GM21723 (cell line): ENCODE data around the gene SLC46A1.
"Not testable (repeated sequence)": the region's sequence is repeated elsewhere in the genome, so short reads cannot be mapped to it uniquely, and the experiment has no call there.

Source experiments
- ATAC-seq: cut with Tn5 transposase; IDR thresholded peaks from one replicate; pipeline ENCODE4 v1.9.1; 2021; ENCODE audit warnings: mild to moderate bottlenecking, moderate library complexity; ENCODE audit not compliant: unreplicated experiment

SLC46A1 gene

DNA sequence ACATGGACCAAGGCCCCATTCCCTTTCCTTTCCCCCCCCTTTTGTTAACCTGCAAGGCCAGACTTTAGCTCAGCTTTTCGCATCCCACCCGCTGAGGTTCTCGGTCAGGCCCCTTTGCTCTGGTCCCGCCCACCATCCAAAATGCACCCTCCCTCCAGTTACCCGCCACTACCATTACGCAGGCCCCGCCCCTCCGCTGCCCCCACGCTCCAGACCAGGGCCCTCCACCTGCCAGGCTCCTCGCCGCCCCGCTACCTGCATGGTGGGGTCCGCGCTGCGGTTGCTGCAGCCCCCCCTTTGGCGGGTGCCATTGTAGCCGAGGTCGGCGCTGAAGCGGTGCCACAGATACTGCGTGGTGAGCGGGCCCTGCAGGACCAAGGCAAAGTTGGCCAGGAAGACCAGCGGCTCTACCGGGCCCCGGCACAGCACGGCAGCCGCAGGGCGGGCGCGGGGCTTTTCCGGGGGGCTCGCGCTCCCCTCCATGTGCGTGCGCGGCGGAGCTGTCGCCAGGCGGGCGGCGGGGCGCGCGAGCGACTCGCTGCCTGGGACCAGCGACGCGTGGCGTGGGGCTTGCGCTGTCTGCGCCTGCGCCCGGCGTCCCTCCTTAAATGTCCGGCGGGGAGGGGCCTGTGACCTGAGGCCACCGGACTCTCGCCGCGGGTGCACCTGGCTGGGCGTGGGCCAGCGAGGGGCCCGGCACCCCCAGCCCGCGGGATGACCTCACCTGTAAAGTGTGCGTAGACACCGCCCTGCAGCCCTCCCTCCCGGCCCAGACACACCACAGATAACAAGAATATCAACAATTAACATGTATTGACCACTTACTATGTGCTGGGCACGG, at the start of gene SLC46A1:
SLC46A1 (minus strand) TSS at position 581 of the 841 bp plus-strand sequence; CDS start at position 483, 98 bp downstream.
- ATAC-seq, result peak; percentile 66

DNA sequence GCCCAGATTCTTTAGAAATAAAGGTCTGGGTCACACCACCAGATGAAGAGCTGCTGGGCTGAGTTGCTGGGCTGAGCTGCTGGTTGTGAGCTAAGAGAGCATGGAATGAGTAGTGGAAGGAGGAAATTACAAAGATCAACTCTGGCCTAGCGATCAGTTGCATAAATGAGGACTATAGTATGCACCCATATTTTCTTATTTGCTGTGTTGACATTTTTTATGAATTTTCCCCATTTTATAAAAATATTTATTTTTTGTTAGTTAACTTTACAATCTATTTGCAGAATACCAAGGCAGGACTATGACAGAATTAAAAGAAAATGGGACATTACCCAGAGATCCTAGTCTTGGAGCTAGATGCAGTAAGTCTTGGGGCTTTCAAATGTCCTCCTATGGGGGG, 43.8 kb upstream of the SLC46A1 start:
- no peak for ATAC-seq

DNA sequence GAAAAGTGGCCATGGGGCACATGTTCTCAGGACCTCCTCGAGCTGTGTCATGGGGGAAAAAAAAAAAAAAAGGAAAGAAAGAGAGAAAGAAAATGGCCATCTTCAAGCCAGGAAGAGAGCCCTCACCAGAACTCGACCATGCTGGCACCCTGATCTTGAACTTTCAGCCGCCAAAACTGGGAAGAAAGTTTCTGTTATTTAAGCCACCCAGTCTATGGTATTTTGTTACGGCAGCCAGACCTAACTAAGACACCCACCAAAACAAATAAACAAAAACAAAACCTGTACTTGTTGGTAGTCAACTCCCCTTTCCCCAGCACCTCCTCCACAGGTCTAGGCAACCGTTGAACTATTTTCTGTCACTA, 41.4 kb upstream of the SLC46A1 start:
- ATAC-seq, result no peak

DNA sequence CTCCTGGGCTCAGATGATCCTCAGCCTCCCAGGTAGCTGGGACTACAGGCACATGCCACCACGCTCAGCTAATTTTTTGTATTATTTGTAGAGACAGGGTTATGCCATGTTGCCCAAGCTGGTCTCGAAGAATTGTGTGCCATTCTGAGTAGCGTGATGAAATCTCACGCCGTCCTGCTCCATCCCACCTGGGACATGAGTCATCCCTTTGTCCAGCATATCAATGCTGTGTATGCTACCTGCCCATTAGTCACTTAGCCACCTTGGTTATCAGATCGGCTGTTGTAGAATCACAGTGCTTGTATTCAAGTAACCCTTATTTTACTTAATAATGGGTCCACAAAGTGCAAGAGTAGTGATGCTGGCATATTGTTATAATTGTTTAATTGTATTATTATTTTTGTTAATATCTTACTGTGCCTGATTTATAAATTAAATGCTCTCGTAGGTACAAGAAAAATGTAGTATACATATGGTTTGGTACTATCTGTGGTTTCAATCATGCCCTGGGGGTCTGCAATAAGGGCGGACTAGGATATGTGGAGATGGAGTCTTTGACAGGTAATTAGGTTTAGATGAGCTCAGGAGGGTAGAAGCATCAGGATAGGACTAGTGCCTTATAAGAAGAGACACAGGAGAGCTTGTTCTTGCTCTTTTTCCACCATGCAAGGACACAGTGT, 40.8 kb upstream of the SLC46A1 start:
- no peak for ATAC-seq

DNA sequence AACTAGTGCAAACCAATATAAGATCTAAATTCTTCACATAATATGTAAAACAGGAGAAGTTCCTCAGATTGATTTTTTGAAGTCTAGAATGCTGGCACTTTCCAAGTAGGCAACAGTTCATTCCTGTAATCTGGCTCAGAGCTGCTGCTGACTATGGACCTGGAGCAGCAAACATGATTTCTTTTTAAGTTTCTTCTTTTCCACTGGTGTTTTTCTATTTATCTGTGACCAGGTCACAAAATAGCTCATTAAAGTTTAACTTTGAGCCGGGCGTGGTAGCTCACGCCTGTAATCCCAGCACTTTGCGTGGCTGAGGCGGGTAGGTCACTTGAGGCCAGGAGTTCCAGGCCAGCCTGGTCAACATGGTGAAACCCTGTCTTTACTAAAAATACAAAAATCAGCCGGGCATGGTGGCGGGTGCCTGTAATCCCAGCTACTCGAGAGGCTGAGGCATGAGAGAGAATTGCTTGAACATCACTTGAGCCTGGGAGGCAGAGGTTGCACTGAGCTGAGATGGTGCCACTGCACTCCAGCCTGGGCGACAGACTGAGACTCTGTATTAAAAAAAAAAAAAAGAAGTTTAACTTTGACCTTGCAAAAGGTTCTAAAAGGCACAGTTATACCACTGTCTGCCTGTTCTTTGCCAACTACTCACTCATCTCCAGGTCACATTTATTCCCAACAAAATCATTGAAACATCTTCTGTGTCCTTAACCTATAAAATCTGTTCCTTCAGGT, 38.1 kb upstream of the SLC46A1 start:
- ATAC-seq, result no peak

DNA sequence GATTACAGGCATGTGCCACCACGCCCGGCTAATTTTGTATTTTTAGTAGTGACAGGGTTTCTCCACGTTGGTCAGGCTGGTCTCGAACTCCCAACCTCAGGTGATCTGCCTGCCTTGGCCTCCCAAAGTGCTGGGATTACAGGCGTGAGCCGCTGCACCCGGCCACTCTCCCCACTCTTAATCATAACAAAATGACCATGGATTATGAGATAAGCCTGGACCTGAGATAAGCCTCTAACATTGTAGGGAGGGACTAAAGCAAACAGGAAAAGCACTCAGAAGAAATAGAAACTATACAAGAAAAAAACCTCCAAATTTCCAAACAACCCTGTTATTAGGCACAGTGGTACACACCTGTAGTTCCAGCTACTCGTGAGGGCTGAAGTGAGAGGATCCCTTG, 28.3 kb upstream of the SLC46A1 start:
- not testable (repeated sequence) for ATAC-seq

DNA sequence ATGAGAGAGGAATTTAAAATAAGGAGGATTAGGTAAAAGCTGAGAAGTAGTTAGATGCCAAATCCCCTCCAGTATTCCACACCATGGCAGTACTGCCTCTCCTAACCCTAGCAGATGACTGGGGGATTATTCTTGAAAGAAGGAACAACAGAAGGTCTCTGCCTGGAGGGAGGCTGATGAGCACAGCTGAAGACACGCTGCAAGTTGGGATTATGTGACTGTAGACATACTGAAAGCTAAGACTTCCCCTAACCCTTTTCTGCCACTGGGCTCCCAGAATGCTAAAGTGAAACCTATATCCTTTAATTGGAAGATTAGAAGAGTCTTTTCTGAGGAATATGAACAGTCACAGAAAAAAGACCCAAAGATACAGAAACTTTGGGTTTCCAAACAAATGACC, 27.7 kb upstream of the SLC46A1 start:
- ATAC-seq, result no peak

DNA sequence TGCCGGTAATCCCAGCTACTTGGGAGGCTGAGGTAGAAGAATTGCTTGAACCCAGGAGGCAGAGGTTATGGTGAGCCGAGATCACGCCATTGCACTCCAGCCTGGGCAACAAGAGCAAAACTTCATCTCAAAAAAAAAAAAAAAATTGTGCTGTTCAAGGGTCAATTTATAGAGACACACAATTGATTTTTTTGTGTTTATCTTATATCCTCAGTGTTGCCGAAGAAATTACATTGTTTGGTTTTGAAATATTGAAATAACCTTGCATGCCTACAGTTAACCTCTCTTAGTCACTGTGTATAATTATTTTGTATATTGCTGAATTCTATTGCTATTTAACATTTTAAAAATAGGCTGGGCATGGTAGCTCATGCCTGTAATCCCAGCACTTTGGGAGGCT, 22.0 kb upstream of the SLC46A1 start:
- ATAC-seq, result not testable (repeated sequence)

DNA sequence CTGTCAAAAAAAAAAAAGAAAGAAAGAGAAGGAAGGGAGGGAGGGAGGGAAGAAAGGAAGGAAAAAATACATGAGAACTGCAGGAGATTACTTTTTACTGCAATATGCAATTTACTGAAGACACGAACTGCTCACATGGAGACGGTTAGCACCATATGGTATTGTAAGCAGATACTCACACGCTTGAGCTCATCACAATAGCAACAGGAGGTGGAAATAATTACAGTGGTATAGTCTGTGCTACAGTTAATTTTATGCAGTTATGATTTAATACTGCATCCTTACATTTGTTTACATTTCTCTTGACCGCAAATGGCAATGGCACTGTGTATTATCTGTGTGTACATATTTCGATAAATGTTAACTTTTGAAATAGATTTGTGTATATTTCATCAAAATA, 21.4 kb upstream of the SLC46A1 start:
- ATAC-seq, result no peak

DNA sequence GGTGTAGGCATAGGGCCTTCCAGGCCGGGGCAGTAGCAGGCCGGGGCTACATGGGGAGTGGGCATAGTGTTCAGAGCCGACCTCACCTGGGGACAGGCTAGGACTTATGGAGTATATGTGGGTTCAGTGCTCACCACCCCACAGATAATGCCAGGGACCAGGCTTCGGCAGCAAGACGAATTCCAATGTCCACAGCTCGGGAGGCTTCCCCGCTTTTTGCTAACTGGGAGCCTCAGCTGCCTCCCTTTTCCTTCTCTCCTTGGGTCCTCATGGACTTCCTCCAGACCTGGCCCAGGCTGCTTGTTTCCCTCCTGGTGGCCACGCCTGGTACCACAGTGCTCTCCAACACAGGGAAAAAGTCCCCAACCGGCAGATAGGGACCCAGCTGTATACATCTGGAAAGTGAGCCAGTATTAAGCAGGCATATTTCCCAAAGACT, 20.1 kb upstream of the SLC46A1 start:
- no peak for ATAC-seq

DNA sequence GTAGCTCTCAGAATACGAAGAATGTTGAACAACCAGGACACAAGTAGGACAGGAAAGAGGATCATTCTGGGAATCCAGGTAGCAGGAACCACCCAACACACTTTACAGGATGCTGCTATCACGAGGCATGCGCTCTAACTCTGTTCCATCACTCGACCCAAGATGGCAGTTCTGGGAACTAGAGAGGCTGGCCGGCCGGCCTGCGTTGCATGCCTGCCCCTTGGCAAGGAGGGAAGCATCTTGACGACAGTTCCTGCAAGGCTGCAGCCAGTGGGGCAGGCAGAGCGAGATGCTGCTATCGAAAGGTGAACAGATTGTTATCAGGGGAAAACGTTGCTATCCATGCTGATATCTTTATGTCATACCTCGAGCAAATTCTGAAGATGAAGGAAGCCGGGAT, 19.2 kb upstream of the SLC46A1 start:
- ATAC-seq, result no peak

DNA sequence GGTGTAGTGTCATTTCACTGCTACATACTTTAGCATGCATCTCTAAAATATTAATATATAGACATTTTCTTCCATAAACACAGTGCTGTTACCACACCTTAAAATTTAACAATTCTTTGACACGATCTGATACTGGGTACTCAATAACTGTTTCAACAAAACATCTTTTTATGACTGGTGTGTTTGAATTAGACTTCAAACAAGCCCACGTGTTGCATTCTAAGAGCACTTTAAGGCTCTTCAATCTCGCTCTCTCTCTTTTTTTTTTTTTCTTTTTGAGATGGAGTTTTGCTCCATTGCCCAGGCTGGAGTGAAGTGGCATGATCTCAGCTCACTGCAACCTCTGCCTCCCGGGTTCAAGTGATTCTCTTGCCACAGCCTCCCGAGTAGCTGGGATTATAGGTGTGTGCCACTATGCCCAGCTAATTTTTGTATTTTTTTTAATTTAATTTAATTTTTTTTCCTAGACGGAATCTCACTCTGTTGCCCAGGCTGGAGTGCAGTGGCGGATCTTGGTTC, 15.8 kb upstream of the SLC46A1 start:
- ATAC-seq, result no peak

DNA sequence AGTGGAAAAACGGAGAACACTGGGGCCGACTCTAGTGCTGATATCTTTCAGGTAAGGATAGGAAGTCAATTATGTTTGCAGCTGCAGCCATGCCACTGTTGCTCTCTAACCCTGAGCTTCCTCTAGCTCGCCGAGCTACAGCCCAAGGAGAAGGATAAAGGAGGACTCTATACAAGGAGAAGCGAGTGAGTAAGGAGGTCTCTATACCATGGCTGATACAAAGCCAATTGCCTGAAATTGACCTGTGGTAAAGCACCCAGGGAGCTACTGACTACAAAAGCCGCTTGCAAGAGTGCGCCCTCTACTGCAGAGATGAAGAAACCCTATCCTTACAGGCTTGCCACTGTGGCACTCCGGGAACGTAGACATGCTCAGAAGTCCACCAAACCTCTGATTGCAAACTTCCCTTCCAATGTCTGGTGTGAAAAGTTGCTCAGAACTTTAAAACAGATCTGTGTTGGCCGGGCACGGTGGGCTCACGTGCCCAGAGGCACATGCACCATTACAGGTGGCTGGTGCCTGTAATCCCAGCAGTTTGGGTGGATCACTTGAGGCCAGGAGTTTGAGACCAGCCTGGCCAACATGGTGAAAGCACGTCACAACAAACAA, 10.8 kb upstream of the SLC46A1 start:
- ATAC-seq, result peak; percentile 54

DNA sequence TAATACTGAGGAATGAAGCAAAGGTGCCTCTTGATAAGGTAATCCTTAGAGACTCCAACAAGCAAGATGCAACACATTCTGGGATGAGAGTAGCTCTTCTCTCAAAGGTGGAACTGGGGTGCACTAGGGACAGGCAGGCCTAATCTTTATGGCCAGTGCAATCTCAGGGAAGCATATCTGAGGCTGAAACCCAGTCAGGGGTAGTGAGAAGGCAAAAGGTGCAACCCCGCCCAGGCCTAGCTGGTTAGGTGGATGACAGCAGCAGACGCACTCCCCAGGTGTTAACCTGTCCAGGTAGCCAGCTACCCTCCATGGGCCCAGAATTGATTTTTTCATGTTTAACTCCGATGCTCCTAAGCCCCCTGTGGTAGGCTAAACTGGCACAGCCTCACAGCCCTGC, 9.9 kb upstream of the SLC46A1 start:
- no peak for ATAC-seq

DNA sequence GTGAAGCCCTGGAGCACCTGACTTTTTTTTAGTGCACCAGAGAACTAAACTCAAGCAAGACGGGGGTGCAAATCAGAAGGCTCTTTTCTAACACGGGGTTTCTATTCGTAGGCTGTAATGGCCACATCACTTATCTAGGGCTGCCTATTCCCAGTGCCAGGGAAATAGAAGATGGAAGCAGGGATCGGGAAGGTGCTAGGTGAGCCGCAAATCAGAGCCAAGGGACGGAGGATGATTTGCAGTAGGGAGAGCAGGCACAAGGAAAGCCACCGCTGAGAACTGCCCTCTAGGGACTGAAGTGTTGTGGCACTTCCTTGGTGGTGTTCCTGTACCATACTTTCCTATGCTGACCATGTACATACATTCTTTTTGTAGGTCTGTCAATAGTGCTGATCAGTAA, 7.8 kb upstream of the SLC46A1 start:
- ATAC-seq, result no peak

DNA sequence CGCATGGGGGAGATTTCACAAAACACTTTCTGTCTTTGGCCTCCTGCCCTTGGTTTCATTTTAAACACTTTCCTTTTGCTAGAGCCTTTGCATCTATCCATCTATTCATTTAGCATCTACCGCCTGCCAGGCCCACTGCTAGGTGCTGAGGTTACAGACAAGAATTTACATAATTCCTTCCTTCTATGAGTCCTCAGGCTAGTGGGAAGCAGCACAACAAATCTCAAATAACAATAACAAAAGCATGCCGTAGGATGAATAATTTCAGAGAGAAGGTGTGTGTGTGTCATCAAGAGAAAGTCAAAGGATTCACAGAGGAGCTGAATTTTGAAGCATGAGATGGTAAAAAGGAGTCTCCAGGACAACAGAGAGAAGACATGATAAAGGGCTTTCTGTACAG, 6.1 kb upstream of the SLC46A1 start:
- ATAC-seq, result no peak

DNA sequence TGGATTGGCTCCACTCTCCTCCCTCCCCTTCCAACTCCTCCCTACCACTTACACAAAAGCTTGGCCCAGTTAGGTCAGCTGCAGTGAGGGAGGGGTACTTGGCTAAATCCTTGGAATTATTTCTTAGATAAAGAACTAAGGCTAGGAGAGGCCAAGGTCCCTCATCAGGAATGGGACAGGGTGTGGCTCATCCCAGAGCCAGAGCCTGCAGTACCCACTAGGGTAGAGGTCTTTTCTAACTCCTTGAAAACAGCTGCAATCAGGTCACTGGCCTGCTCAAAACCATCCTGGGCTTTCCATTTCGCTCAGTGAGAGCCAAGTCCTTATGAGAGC, 1.9 kb upstream of the SLC46A1 start:
- no peak for ATAC-seq

DNA sequence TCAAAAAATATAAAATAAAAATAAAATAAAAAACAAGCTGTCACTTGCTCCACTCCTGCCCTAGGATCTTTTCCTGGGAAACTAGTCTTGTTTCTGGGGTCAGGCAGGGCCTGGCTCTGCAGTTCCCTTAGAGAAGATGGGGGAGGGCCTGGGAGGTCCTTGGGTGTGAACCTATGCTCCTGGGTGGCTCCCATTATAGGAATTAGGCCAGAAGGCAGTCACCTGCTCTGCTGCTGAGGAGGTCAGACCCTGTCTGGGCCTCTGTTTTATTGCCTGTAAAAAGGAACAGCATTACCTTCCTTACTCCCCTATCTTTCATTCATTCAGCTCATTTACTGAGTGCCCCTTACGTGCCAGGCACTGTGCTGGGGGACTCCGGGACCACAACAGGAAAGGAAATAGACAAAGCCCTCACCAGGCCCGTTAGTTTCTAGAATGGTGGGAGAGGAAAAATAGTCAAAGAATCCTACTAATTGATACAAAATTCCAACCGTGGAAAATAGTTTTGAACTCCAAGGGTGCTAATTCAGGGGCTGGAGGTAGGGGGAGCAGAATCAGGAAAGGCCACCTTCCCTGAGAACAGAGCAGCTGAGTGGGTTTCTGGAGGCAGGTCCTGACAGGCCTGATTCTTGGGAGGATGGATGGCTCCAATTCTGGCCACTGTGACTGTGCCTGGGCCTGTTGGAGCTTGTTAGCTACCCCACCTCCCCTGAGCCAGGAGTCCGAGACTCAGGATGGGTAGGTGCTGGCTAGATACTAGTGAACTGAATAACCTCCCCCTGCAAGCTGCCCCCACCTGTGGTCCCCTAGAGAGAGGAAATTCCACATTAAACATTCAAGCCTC, 1.3 kb upstream of the SLC46A1 start:
- no peak for ATAC-seq

DNA sequence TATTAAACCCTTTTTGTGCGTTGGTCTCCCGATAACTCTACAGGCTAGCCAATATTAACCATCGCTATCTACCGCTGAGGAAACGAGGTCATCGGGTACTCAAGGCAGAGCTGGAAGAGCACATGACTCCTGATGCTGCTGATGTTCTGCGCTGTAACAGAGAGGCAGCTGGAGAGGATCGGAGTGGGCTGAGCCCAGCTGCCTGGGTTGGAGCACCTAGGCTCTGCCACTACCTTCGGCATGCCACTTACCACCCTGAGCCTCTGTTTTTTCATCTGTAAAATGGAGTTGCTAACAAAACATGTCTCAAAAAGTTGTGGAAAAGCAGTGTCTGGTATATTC, 432 bp upstream of the SLC46A1 start:
- ATAC-seq, result no peak

DNA sequence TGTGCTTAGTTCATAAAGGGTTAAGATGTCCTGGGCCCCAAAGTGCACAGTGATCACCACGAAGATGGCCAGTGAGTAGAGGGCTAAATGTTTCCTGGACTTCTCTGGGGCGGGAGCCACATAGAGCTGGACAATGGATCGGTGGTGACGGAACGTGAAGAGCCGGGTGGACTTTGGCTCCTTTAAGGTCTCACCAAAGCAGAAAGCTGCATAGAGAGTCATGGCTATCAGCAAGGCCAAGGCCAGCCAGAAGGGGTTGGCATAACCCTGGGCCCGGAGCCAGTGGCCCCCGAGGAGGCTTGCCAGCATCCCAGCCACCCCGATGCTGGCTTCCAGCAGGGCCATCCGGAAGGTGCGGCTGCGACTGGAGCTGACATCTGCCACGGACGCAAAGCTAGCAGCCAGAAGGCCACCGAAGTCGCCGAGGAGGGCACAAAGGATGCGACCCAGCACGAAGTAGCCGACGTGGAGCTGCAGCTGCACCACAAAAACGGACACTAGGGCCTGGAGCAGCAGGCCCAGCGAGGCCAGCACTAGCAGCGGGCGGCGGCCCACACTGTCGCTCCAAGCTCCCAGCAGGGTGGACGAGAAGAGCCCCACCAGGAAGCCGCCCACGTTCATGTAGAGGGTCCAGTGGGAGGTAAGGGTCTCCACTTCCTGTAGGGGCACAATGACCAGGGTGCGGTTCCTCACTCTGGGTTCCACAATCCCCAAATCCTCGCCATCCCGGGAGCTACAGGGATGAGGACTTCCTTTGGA, 1.0 kb downstream of the SLC46A1 start:
- ATAC-seq, result no peak
